SK-N-MC (cell line): ENCODE data around the gene GNPTAB.
"Not testable (repeated sequence)": the region's sequence is repeated elsewhere in the genome, so short reads cannot be mapped to it uniquely, and the experiment has no call there.

Experiments
- EZH2 ChIP-seq: fragments of 200-600 bp; sonication (generic); IDR thresholded peaks from one replicate; pipeline ENCODE4 v1.6.1; 2017; ENCODE audit warnings: antibody characterized with exemption
- FOXP2 ChIP-seq: optimal IDR thresholded peaks from 2 replicates; pipeline ENCODE3; 2011; ENCODE audit warnings: mild to moderate bottlenecking, moderate library complexity; ENCODE audit not compliant: insufficient read depth; ENCODE audit errors: extremely low read length, control extremely low read depth
- POLR2AphosphoS5 ChIP-seq: IDR thresholded peaks from 2 replicates; pipeline ENCODE4 v1.6.1; 2012; ENCODE audit warnings: mild to moderate bottlenecking, low read depth, low read length, borderline replicate concordance

- not testable (repeated sequence) for TF ChIP-seq EZH2, POLR2AphosphoS5, FOXP2
These were observed 36.9 kb upstream of the GNPTAB start for GRCh38 chr12:101867619-101868018.
